Endothelial cell of umbilical vein (primary cell): ENCODE results near the gene SHKBP1. TPM values are rescaled to one million over a fixed set of nuclear protein-coding genes. Genes with fewer than 3 reads are reported as not detected.

Experiments
- BruUV-seq: library from RNA; stranded (reverse); fragments of 400-500 nt; replicated peaks from 2 replicates; lab custom pipeline; 2021; lab: Mats Ljungman, UMichigan
- CTCF ChIA-PET: fragments of 300-600, 350-600 bp; sonication (Branson Sonifier 250); formaldehyde crosslinking; loops from one replicate; lab custom pipeline; 2021; ENCODE audit warnings: antibody characterized with exemption, inconsistent platforms; lab: Charles Lee
- POLR2A ChIA-PET: fragments of 300-600, 350-600 bp; sonication (Branson Sonifier 250); formaldehyde crosslinking; loops from one replicate; lab custom pipeline; 2021; ENCODE audit warnings: antibody characterized with exemption, inconsistent platforms; lab: Charles Lee
- DNase-seq: peaks from one replicate; pipeline ENCODE4 v3.0.0-alpha.2; 2011; ENCODE audit warnings: low read depth, low spot score
- FAIRE-seq: peaks from 2 replicates; lab custom pipeline; 2011; peaks lifted over from hg19 to GRCh38; lab: Jason Lieb, UNC
- H2AFZ ChIP-seq: 2 replicates; pipeline ENCODE4 v1.6.0; 2012; ENCODE audit warnings: low read depth, low read length, control low read depth, inconsistent platforms
- H3K27ac ChIP-seq: 2 replicates; pipeline ENCODE4 v1.5.1; 2011; ENCODE audit warnings: low read depth, mild to moderate bottlenecking, control low read depth, low read length, moderate library complexity; ENCODE audit not compliant: insufficient read depth
- H3K27me3 ChIP-seq, 2 experiments: 2 replicates each; pipeline versions ENCODE4 v1.6.0 to v1.6.1; 2011; ENCODE audit warnings: low read length in 2 of 2, mixed read lengths in 1 of 2; ENCODE audit not compliant: control insufficient read depth in 2 of 2, insufficient read depth in 2 of 2
- H3K36me3 ChIP-seq, 2 experiments: 2 replicates in 1 of 2; 3 replicates in 1 of 2; pipeline ENCODE4 v1.5.1; 2011; ENCODE audit warnings: low read length in 2 of 2, mild to moderate bottlenecking in 1 of 2, moderate library complexity in 1 of 2; ENCODE audit not compliant: control insufficient read depth in 2 of 2, insufficient read depth in 2 of 2; ENCODE audit errors: extremely low read depth in 1 of 2
- H3K4me1 ChIP-seq: 3 replicates; pipeline ENCODE4 v1.5.1; 2011; ENCODE audit warnings: mild to moderate bottlenecking, low read length; ENCODE audit not compliant: control insufficient read depth, insufficient read depth; ENCODE audit errors: extremely low read depth
- H3K4me2 ChIP-seq: 2 replicates; pipeline ENCODE4 v1.6.1; 2011; ENCODE audit warnings: low read length, control low read depth, mixed read lengths; ENCODE audit not compliant: insufficient read depth
- H3K4me3 ChIP-seq, 3 experiments: fragments of 200-600 bp in 1 of 3; sonication (generic), shearing (Covaris generic) in 1 of 3; replicated peaks in 1 of 3; 2 replicates each; pipeline ENCODE4 v1.5.1; 2011 to 2016; ENCODE audit warnings: control low read depth in 3 of 3, low read length in 3 of 3, mild to moderate bottlenecking in 2 of 3, inconsistent platforms in 1 of 3, low read depth in 1 of 3, moderate library complexity in 1 of 3; ENCODE audit not compliant: insufficient read depth in 1 of 3
- H3K79me2 ChIP-seq: 2 replicates; pipeline ENCODE4 v1.6.0; 2012; ENCODE audit warnings: low read length, inconsistent platforms; ENCODE audit not compliant: control insufficient read depth, insufficient read depth
- H3K9ac ChIP-seq: replicated peaks from 2 replicates; pipeline ENCODE3; 2011; ENCODE audit warnings: low read length, control low read depth; ENCODE audit not compliant: insufficient read depth; ENCODE audit errors: extremely low read depth
- H3K9me1 ChIP-seq: replicated peaks from 3 replicates; pipeline ENCODE4 v1.6.0; 2011; ENCODE audit warnings: mild to moderate bottlenecking, low read length; ENCODE audit not compliant: control insufficient read depth, insufficient read depth; ENCODE audit errors: extremely low read depth
- H3K9me3 ChIP-seq: replicated peaks from 2 replicates; pipeline ENCODE4 v1.5.1; 2012; ENCODE audit warnings: low read length, inconsistent platforms; ENCODE audit not compliant: control insufficient read depth, insufficient read depth
- H4K20me1 ChIP-seq: replicated peaks from 2 replicates; pipeline ENCODE3; 2011; ENCODE audit warnings: mild to moderate bottlenecking, low read length; ENCODE audit not compliant: control insufficient read depth, insufficient read depth; ENCODE audit errors: extremely low read depth
- EZH2 ChIP-seq: IDR thresholded peaks from 2 replicates; pipeline ENCODE4 v1.6.1; 2012; ENCODE audit warnings: borderline replicate concordance, low read depth, mild to moderate bottlenecking, moderate library complexity, low read length, inconsistent platforms; ENCODE audit not compliant: severe bottlenecking
- FOS ChIP-seq: IDR thresholded peaks from 2 replicates; pipeline ENCODE4 v1.6.1; 2011; ENCODE audit warnings: mild to moderate bottlenecking, low read length, moderate library complexity, borderline replicate concordance; ENCODE audit not compliant: insufficient read depth
- GATA2 ChIP-seq: IDR thresholded peaks from 2 replicates; pipeline ENCODE4 v1.7.0; 2011; ENCODE audit warnings: low read depth, mild to moderate bottlenecking, moderate library complexity, mixed read lengths, low read length; ENCODE audit not compliant: insufficient read length, insufficient read depth
- JUN ChIP-seq: IDR thresholded peaks from 2 replicates; pipeline ENCODE4 v1.6.1; 2011; ENCODE audit warnings: borderline replicate concordance, low read depth; ENCODE audit not compliant: insufficient read length, insufficient read depth
- MAX ChIP-seq: IDR thresholded peaks from 2 replicates; pipeline ENCODE4 v1.6.1; 2011; ENCODE audit not compliant: insufficient read depth, insufficient read length
- MYC ChIP-seq: IDR thresholded peaks from one replicate; pipeline ENCODE4 v1.6.1; 2011; ENCODE audit warnings: mild to moderate bottlenecking, low read depth, low read length
- POLR2A ChIP-seq: IDR thresholded peaks from 2 replicates; pipeline ENCODE4 v1.6.1; 2012; ENCODE audit warnings: low read depth, mild to moderate bottlenecking, control low read depth, low read length
- POLR2AphosphoS5 ChIP-seq: IDR thresholded peaks from 2 replicates; pipeline ENCODE4 v1.6.1; 2012; ENCODE audit warnings: low read depth, mild to moderate bottlenecking, control low read depth, low read length, moderate library complexity; ENCODE audit not compliant: insufficient read depth
- dilution Hi-C: fragments of 300-500 bp; cut with MboI; formaldehyde crosslinking; loops from one replicate; pipeline ENCODE4 v1.15.0; 2019; ENCODE audit warnings: low sequenced_read_pairs; ENCODE audit not compliant: extremely low pct_ligation_motif_present
- intact Hi-C: fragments of 100-400 bp; cut with micrococcal nuclease; formaldehyde crosslinking; loops from one replicate; pipeline ENCODE4 v1.10.0; 2022
- polyA plus RNA-seq, 4 experiments: library from polyadenylated mRNA; depleted of rRNA in 3 of 4; stranded (reverse) in 3 of 4; unstranded in 1 of 4; fragments of >200 nt; gene quantifications; 2 replicates each; pipeline versions ENCODE4 v1.2.1 to v1.2.3, GENCODE V29; 2011 to 2012; ENCODE audit warnings: missing spikeins in 1 of 4
- total RNA-seq: library from RNA; stranded (reverse); gene quantifications from 2 replicates; pipeline ENCODE4 v1.2.3, GENCODE V29; 2021
- TF ChIP-seq, protein P1 (sequence below), 2 donors: IDR thresholded peaks; 1 replicate in 1 of 2; 2 replicates in 1 of 2; pipeline ENCODE4 v1.5.1; 2011; ENCODE audit warnings: low read length in 2 of 2, mild to moderate bottlenecking in 2 of 2, moderate library complexity in 2 of 2, control low read depth in 1 of 2, inconsistent platforms in 1 of 2, low read depth in 1 of 2; ENCODE audit not compliant: insufficient read depth in 1 of 2; ENCODE audit errors: extremely low read depth in 1 of 2

Gene SHKBP1
- total and polyA plus RNA-seq, 2 donors (not counting 3 experiments of a cell fraction or from before 2014, with no cell fraction given): 106 to 113 TPM

DNA sequence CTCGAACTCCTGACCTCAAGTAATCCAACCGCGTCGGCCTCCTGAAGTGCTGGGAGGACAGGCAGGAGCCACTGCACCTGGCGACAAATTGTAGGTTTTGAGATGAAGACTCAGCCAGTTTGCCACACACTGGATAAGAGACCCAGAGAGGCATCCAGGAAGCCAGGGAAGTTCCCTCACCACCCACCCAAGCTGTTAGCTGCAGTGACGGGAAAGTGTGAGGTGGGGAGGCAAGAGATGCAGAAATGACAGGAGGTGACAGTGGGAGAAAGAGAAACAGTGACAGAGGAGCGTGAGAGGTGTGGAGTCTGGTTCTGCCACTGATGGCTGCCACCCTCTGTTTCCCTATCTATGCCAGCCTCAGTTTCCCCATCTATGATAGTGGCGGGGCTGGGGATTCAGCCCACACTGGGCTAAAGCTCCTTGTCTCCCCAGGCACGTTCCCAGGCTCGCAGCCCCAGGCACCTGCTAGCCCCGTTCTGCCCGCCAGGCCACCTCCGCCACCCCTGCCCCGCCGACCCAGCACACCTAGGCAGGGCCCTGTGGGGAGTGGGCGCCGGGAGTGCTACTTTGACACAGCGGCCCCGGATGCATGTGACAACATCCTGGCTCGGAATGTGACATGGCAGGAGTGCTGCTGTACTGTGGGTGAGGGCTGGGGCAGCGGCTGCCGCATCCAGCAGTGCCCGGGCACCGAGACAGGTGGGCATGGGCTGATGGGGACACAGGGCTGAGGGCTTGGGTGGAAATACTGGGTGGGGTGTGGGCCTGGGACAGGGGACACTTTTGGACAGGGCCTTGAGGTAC is 45.5 kb downstream of the SHKBP1 start:
- Histone ChIP-seq H3K36me3 (no peaks in the 10 kb centered on the region), H3K4me3 (no peak overlapping the region), H3K27ac (no peak overlapping the region), H4K20me1 (no peaks in the 10 kb centered on the region), H3K9me3 (no peaks in the 10 kb centered on the region), H3K9ac (no peak overlapping the region), H3K4me1 (no peaks in the 10 kb centered on the region), H3K79me2 (no peaks in the 10 kb centered on the region), H2AFZ (no peak overlapping the region), H3K4me2 (no peak overlapping the region), H3K27me3 (no peaks in the 10 kb centered on the region), H3K9me1 (no peaks in the 10 kb centered on the region)
- DNase-seq (no peak), FAIRE-seq (no peak)
- TF ChIP-seq MAX (no peak), GATA2 (no peak), MYC (no peak), POLR2A (no peak)
- ChIA-PET CTCF (interaction anchor here (3.3 to 7.6 kb wide), 2 partner anchors 12 kb away, joined by 28 to 70 read pairs; no protein-coding TSS in a partner anchor), POLR2A (no interaction called here)
- dilution Hi-C loops: no loop called here
- no TSS peak for BruUV-seq
- intact Hi-C loops: no loop called here

GRCh38 chr19:40622773-40623075 is 46.1 kb downstream of the SHKBP1 start:
- BruUV-seq: no TSS peak
- Histone ChIP-seq H3K4me3 (no peak overlapping the region), H3K79me2 (no peaks in the 10 kb centered on the region), H3K4me1 (no peaks in the 10 kb centered on the region), H3K27me3 (no peaks in the 10 kb centered on the region), H3K4me2 (no peak overlapping the region), H3K9me3 (no peaks in the 10 kb centered on the region), H3K9ac (no peak overlapping the region), H3K9me1 (no peaks in the 10 kb centered on the region), H3K27ac (no peak overlapping the region), H3K36me3 (no peaks in the 10 kb centered on the region), H4K20me1 (no peaks in the 10 kb centered on the region), H2AFZ (no peak overlapping the region)
- dilution Hi-C loops (no loop called here), intact Hi-C loops (no loop called here)
- ChIA-PET POLR2A (no interaction called here), CTCF (interaction anchor here (3.3 kb wide), 1 partner anchor 11 kb away, joined by 28 read pairs; no protein-coding TSS in a partner anchor)
- DNase-seq: no peak
- TF ChIP-seq GATA2: no peak
- no peak for TF ChIP-seq POLR2A
- TF ChIP-seq EZH2: no peak
- TF ChIP-seq POLR2AphosphoS5: no peak
- no peak for TF ChIP-seq FOS
- TF ChIP-seq, protein P1, sequence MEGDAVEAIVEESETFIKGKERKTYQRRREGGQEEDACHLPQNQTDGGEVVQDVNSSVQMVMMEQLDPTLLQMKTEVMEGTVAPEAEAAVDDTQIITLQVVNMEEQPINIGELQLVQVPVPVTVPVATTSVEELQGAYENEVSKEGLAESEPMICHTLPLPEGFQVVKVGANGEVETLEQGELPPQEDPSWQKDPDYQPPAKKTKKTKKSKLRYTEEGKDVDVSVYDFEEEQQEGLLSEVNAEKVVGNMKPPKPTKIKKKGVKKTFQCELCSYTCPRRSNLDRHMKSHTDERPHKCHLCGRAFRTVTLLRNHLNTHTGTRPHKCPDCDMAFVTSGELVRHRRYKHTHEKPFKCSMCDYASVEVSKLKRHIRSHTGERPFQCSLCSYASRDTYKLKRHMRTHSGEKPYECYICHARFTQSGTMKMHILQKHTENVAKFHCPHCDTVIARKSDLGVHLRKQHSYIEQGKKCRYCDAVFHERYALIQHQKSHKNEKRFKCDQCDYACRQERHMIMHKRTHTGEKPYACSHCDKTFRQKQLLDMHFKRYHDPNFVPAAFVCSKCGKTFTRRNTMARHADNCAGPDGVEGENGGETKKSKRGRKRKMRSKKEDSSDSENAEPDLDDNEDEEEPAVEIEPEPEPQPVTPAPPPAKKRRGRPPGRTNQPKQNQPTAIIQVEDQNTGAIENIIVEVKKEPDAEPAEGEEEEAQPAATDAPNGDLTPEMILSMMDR (IDR thresholded peaks at IDR 0.05; ENCODE audit: extremely low read depth in 1 of 2, insufficient read depth in 1 of 2, low read depth in 1 of 2, low read length in 2 of 2): no peak
- TF ChIP-seq MAX: no peak
- TF ChIP-seq JUN: no peak
- no peak for FAIRE-seq
